Calu3 (cell line): Measurements from ENCODE around the gene CD2. TPM values are rescaled to one million over a fixed set of nuclear protein-coding genes. Genes with fewer than 3 reads are reported as not detected.

Source experiments
- BruUV-seq: library from RNA; stranded (reverse); fragments of 400-500 nt; replicated peaks from 2 replicates; lab custom pipeline; 2021; lab: Mats Ljungman, UMichigan
- CTCF ChIA-PET: fragments of 300-600 bp; sonication (Branson Sonifier 250); formaldehyde crosslinking; loops from one replicate; lab custom pipeline; 2022; ENCODE audit warnings: antibody characterized with exemption; lab: Charles Lee
- DNase-seq: peaks from one replicate; pipeline ENCODE4 v3.0.0; 2022
- H3K27ac Mint-ChIP-seq: one replicate; pipeline ENCODE4 v1.8.0; 2022; ENCODE audit warnings: mixed read lengths; ENCODE audit not compliant: unreplicated experiment
- H3K27me3 Mint-ChIP-seq: one replicate; pipeline ENCODE4 v1.8.0; 2022; ENCODE audit warnings: mixed read lengths; ENCODE audit not compliant: unreplicated experiment
- H3K36me3 Mint-ChIP-seq: one replicate; pipeline ENCODE4 v1.8.0; 2022; ENCODE audit warnings: mild to moderate bottlenecking, moderate library complexity, mixed read lengths; ENCODE audit not compliant: insufficient read depth, unreplicated experiment
- H3K4me1 Mint-ChIP-seq: one replicate; pipeline ENCODE4 v1.8.0; 2022; ENCODE audit warnings: mild to moderate bottlenecking, low read depth, mixed read lengths; ENCODE audit not compliant: unreplicated experiment
- H3K4me3 Mint-ChIP-seq: one replicate; pipeline ENCODE4 v1.8.0; 2022; ENCODE audit warnings: mild to moderate bottlenecking, low read depth, moderate library complexity, mixed read lengths; ENCODE audit not compliant: unreplicated experiment
- H3K9me3 Mint-ChIP-seq: one replicate; pipeline ENCODE4 v1.8.0; 2022; ENCODE audit warnings: low read depth, mixed read lengths; ENCODE audit not compliant: unreplicated experiment
- intact Hi-C: fragments of 100-400 bp; cut with micrococcal nuclease; formaldehyde crosslinking; loops from one replicate; pipeline ENCODE4 v1.10.0; 2022; ENCODE audit not compliant: unreplicated experiment
- total RNA-seq: library from RNA; stranded (reverse); gene quantifications from 2 replicates; pipeline ENCODE4 v1.2.3, GENCODE V29; 2022
- TF ChIP-seq, protein P1 (sequence below): fragments of 200-600 bp; IDR thresholded peaks from one replicate; pipeline ENCODE4 v1.8.0; 2022; ENCODE audit warnings: antibody characterized with exemption; ENCODE audit not compliant: unreplicated experiment

CD2 gene
- total RNA-seq, 1 experiment from 2014 or later = not detected

DNA sequence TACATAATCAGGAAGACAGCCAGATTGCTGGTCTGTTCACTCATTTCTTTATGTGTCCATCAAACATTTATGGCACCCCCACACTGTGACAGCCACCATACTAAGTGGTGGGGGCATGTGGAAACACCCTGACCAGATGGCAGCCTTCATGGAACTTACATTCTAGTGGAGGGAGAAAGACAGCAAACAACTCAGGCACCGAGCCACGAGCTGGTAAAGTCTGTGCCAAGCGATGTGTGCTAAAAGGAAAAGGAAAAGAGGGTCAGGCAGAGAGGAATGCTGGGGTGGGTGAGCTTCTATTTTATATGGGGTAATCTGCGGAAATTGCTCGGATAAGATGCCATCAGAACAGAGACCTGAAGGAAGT is 33.2 kb upstream of the CD2 start:
- Mint-ChIP-seq H3K27me3 (peaks cover 3% of the 10 kb centered on the region), H3K27ac (no peak overlapping the region), H3K4me3 (no peak overlapping the region), H3K4me1 (no peaks in the 10 kb centered on the region), H3K36me3 (no peaks in the 10 kb centered on the region), H3K9me3 (no peaks in the 10 kb centered on the region)
- CTCF ChIA-PET = no interaction called here
- BruUV-seq = no TSS peak
- TF ChIP-seq, protein P1, sequence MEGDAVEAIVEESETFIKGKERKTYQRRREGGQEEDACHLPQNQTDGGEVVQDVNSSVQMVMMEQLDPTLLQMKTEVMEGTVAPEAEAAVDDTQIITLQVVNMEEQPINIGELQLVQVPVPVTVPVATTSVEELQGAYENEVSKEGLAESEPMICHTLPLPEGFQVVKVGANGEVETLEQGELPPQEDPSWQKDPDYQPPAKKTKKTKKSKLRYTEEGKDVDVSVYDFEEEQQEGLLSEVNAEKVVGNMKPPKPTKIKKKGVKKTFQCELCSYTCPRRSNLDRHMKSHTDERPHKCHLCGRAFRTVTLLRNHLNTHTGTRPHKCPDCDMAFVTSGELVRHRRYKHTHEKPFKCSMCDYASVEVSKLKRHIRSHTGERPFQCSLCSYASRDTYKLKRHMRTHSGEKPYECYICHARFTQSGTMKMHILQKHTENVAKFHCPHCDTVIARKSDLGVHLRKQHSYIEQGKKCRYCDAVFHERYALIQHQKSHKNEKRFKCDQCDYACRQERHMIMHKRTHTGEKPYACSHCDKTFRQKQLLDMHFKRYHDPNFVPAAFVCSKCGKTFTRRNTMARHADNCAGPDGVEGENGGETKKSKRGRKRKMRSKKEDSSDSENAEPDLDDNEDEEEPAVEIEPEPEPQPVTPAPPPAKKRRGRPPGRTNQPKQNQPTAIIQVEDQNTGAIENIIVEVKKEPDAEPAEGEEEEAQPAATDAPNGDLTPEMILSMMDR = no peak
- no peak for DNase-seq
- intact Hi-C loops = loop anchor here (5.0 kb wide), 2 partner anchors 149 to 336 kb away; partner anchors contain the start of gene CD58

DNA sequence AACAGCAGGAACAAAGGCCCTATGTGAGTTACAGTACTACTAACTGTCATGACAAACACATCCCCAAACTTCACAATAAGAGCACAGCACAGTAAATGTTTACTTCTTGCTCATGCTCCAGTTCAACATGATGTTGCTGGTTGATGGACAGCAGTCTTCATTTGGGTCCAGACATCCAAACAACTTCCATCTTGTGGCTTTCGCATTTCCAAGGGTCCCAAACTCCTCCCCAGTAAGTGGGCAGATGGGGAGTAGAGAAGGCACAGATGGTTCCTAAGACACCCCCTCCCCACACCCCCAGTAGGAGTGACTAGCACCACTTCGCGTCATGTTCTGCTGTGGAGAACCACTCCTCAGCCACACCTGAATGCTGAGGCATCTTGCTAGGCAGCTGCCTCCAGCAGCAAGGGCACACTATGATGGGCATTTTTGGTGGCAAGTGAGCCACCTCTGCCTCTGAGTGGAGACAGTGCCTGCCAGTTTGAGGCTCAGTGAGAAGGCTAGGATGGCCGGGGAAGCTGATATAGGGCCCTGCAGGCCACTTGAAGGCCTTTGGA is 32.7 kb upstream of the CD2 start:
- Mint-ChIP-seq H3K36me3 (no peaks in the 10 kb centered on the region), H3K4me3 (no peak overlapping the region), H3K4me1 (no peaks in the 10 kb centered on the region), H3K9me3 (no peaks in the 10 kb centered on the region), H3K27ac (no peak overlapping the region), H3K27me3 (peaks cover 8% of the 10 kb centered on the region)
- no peak for DNase-seq
- TF ChIP-seq, protein P1 = no peak
- CTCF ChIA-PET = no interaction called here
- intact Hi-C loops = loop anchor here (5.0 kb wide), 2 partner anchors 149 to 336 kb away; partner anchors contain the start of gene CD58
- no TSS peak for BruUV-seq

DNA sequence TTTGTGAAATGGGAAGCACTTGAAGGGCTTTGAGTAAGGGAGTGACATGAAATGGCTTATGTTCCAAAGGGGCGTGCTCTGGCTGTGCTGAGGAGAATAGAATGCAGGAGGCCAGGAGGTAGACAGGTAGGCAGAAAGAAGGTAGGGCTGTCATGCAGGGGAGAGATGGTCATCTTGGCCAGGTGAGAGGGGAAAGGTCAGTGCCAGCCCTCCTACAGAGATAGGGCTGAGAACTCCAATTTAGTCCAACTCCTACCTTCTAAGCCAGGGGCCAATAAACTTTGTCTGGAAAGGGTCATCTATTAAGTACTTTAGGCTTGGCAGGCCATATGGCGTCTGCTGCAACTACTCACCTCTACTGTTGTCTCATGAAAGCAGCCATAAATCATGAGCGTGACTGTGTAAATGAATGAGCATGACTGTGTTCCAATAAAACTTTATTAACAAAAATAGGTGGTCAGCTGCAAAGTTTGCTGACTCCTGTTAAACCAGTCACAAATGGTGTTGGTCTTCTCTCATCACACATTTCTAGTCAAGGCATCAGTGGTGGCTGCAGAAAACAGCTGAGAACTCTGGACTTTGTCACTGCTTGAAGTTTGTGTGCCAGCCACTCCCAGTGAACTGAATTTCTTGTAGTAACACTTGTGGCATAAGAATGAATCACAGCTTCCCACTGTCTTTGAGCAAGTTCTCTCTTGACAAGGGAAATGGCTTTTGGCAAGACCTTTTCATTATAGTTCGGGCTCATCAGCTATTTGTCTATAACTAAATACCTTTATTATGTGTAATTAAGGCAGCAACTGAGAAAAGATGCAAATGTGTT is 32.0 kb upstream of the CD2 start:
- no peak overlapping the region for H3K27ac Mint-ChIP-seq
- H3K27me3 Mint-ChIP-seq = peaks cover 15% of the 10 kb centered on the region
- TF ChIP-seq, protein P1 = no peak
- H3K4me3 Mint-ChIP-seq = no peak overlapping the region
- intact Hi-C loops = loop anchor here (5.0 kb wide), 2 partner anchors 150 to 335 kb away; partner anchors contain the start of gene CD58
- no peaks in the 10 kb centered on the region for H3K9me3 Mint-ChIP-seq
- H3K36me3 Mint-ChIP-seq = no peaks in the 10 kb centered on the region
- no TSS peak for BruUV-seq
- CTCF ChIA-PET = interaction anchor here (1.3 kb wide), 1 partner anchor 148 kb away, joined by 3 read pairs; no protein-coding TSS in a partner anchor
- no peaks in the 10 kb centered on the region for H3K4me1 Mint-ChIP-seq
- no peak for DNase-seq

DNA sequence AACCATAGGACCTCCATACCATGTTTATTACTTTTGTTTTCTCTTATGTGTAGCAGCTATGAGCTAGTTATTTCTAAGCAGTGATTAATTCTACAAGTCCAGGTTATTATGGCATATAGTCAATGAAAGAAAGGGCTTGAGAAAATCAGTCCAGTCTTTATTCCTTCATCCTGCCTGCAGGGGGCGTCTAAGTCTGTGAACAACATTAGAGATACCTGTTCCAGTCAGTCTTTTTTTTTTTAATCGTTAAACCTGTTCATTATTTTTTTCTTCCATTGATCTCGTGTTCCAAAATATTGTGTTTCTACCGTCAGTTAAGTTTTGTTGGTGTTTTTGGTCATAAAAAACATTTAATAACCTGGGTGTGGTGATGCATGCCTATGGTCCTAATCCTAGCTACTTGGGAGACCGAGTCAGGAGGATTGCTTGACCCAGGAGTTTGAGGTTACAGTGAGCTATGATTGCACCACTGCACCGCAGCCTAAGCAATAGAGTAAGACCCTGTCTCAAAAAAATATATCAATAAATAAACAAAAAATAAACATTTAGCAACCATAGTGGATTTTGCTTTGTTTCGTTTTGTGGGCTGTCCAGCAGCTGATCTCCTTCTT is 29.4 kb upstream of the CD2 start:
- Mint-ChIP-seq H3K27me3 (peaks cover 35% of the 10 kb centered on the region), H3K4me1 (no peaks in the 10 kb centered on the region), H3K36me3 (no peaks in the 10 kb centered on the region), H3K4me3 (no peak overlapping the region), H3K27ac (no peak overlapping the region), H3K9me3 (no peaks in the 10 kb centered on the region)
- intact Hi-C loops = loop anchor here (5.0 kb wide), 2 partner anchors 153 to 332 kb away; partner anchors contain the start of gene CD58
- peak; percentile 74 for DNase-seq
- BruUV-seq = no TSS peak
- CTCF ChIA-PET = interaction anchor here (0.7 kb wide), 3 partner anchors 25 to 224 kb away, joined by 3 to 10 read pairs (median 4); no protein-coding TSS in a partner anchor
- TF ChIP-seq, protein P1 = peak; percentile 16
